Fibroblast of skin of right quadriceps (primary cell): ENCODE data around the gene FRMPD4.
A peak's percentile ranks its signal among the peaks of the same experiment; 100 is the strongest.

Experiments used
- DNase-seq: peaks from one replicate; pipeline ENCODE4 v3.0.0-alpha.2; 2013

Gene FRMPD4

GRCh38 chrX:12374286-12374685 lies 236.0 kb downstream of the FRMPD4 start:
- DNase-seq = no peak

- no peak for DNase-seq
Measured at GRCh38 chrX:12378253-12378652, 240.0 kb downstream of the FRMPD4 start.

- DNase-seq = peak; percentile 8
Measured at GRCh38 chrX:12378706-12379105, 240.4 kb downstream of the FRMPD4 start.

- peak; percentile 32 for DNase-seq
Measured at GRCh38 chrX:12379671-12380070, 241.4 kb downstream of the FRMPD4 start.

GRCh38 chrX:12383196-12383595 lies 244.9 kb downstream of the FRMPD4 start:
- DNase-seq = no peak

GRCh38 chrX:12390301-12390700 lies 252.0 kb downstream of the FRMPD4 start:
- peak; percentile 63 for DNase-seq

- DNase-seq = no peak
Measured at GRCh38 chrX:12396584-12396983, 258.3 kb downstream of the FRMPD4 start.

- no peak for DNase-seq
Measured at GRCh38 chrX:12400218-12400617, 261.9 kb downstream of the FRMPD4 start.

- no peak for DNase-seq
Measured at GRCh38 chrX:12401252-12401651, 263.0 kb downstream of the FRMPD4 start.

GRCh38 chrX:12403474-12404082 lies 265.3 kb downstream of the FRMPD4 start:
- no peak for DNase-seq

- DNase-seq = no peak
Measured at GRCh38 chrX:12405306-12405705, 267.0 kb downstream of the FRMPD4 start.

GRCh38 chrX:12410523-12410922 lies 272.2 kb downstream of the FRMPD4 start:
- no peak for DNase-seq

GRCh38 chrX:12411831-12412230 lies 273.6 kb downstream of the FRMPD4 start:
- peak; percentile 9 for DNase-seq

GRCh38 chrX:12412561-12412960 lies 274.3 kb downstream of the FRMPD4 start:
- DNase-seq = no peak

GRCh38 chrX:12419591-12419990 lies 281.3 kb downstream of the FRMPD4 start:
- DNase-seq = no peak

GRCh38 chrX:12421918-12422317 lies 283.6 kb downstream of the FRMPD4 start:
- peak; percentile 35 for DNase-seq

GRCh38 chrX:12423346-12423745 lies 285.1 kb downstream of the FRMPD4 start:
- no peak for DNase-seq

GRCh38 chrX:12425496-12425895 lies 287.2 kb downstream of the FRMPD4 start:
- no peak for DNase-seq

GRCh38 chrX:12426420-12426819 lies 288.1 kb downstream of the FRMPD4 start:
- no peak for DNase-seq

GRCh38 chrX:12434493-12434892 lies 296.2 kb downstream of the FRMPD4 start:
- no peak for DNase-seq

GRCh38 chrX:12439416-12439815 lies 301.1 kb downstream of the FRMPD4 start:
- DNase-seq = peak; percentile 18

- no peak for DNase-seq
Measured at GRCh38 chrX:12440246-12440645, 302.0 kb downstream of the FRMPD4 start.

GRCh38 chrX:12441381-12442128 lies 303.3 kb downstream of the FRMPD4 start:
- peak; percentile 88 for DNase-seq

- DNase-seq = no peak
Measured at GRCh38 chrX:12443534-12444098, 305.3 kb downstream of the FRMPD4 start.
